Caco-2 (cell line): ENCODE results near the gene CCNA2. TPM values are rescaled to one million over a fixed set of nuclear protein-coding genes. Genes with fewer than 3 reads are reported as not detected.
A peak's percentile ranks its signal among the peaks of the same experiment; 100 is the strongest.

Experiments used
- BruUV-seq: library from RNA; stranded (reverse); fragments of 400-500 nt; replicated peaks from 2 replicates; lab custom pipeline; 2021; lab: Mats Ljungman, UMichigan
- CTCF ChIA-PET: fragments of 300-600 bp; sonication (Branson Sonifier 250); formaldehyde crosslinking; loops from one replicate; lab custom pipeline; 2022; ENCODE audit warnings: antibody characterized with exemption; lab: Charles Lee
- POLR2A ChIA-PET: fragments of 300-600 bp; sonication (Branson Sonifier 250); formaldehyde crosslinking; loops from one replicate; lab custom pipeline; 2022; ENCODE audit warnings: antibody characterized with exemption; lab: Charles Lee
- DNase-seq, 2 experiments: peaks; one replicate each; pipeline versions ENCODE4 v3.0.0 to v3.0.0-alpha.2; 2020 to 2022
- H3K27me3 ChIP-seq: replicated peaks from 2 replicates; pipeline ENCODE4 v1.6.0; 2011; ENCODE audit warnings: low read length; ENCODE audit not compliant: control insufficient read depth, insufficient read depth
- H3K36me3 ChIP-seq: 2 replicates; pipeline ENCODE4 v1.5.1; 2011; ENCODE audit warnings: low read length; ENCODE audit not compliant: control insufficient read depth, insufficient read depth
- H3K4me1 ChIP-seq: fragments of 250-450 bp; sonication (Bioruptor Pico); 2 replicates; pipeline ENCODE4 v1.5.1; 2020; ENCODE audit warnings: mild to moderate bottlenecking
- H3K4me3 ChIP-seq: 2 replicates; pipeline ENCODE4 v1.5.1; 2011; ENCODE audit warnings: low read depth, mild to moderate bottlenecking, control low read depth, low read length
- H3K9me3 ChIP-seq: fragments of 250-450 bp; sonication (Bioruptor Pico); 2 replicates; pipeline ENCODE4 v1.5.1; 2020; ENCODE audit warnings: mild to moderate bottlenecking, moderate library complexity
- H3K27ac Mint-ChIP-seq: one replicate; pipeline ENCODE4 v1.8.0; 2022; ENCODE audit warnings: mixed read lengths; ENCODE audit not compliant: unreplicated experiment
- H3K27me3 Mint-ChIP-seq: one replicate; pipeline ENCODE4 v1.8.0; 2022; ENCODE audit warnings: mixed read lengths; ENCODE audit not compliant: insufficient read depth, unreplicated experiment
- H3K36me3 Mint-ChIP-seq: one replicate; pipeline ENCODE4 v1.8.0; 2022; ENCODE audit warnings: mild to moderate bottlenecking, mixed read lengths; ENCODE audit not compliant: insufficient read depth, unreplicated experiment
- H3K4me1 Mint-ChIP-seq: one replicate; pipeline ENCODE4 v1.8.0; 2022; ENCODE audit warnings: low read depth, mixed read lengths; ENCODE audit not compliant: unreplicated experiment
- H3K4me3 Mint-ChIP-seq: one replicate; pipeline ENCODE4 v1.8.0; 2022; ENCODE audit warnings: mild to moderate bottlenecking, moderate library complexity, mixed read lengths; ENCODE audit not compliant: unreplicated experiment
- H3K9me3 Mint-ChIP-seq: one replicate; pipeline ENCODE4 v1.8.0; 2022; ENCODE audit warnings: mixed read lengths; ENCODE audit not compliant: unreplicated experiment
- CTCF ChIP-seq, 2 experiments: fragments of 200-600 bp in 1 of 2; IDR thresholded peaks; 1 replicate in 1 of 2; 2 replicates in 1 of 2; pipeline versions ENCODE4 v1.5.1 to v1.8.0; 2011 to 2022; ENCODE audit warnings: antibody characterized with exemption in 1 of 2, control low read depth in 1 of 2, inconsistent platforms in 1 of 2, low read depth in 1 of 2, low read length in 1 of 2, mild to moderate bottlenecking in 1 of 2, moderate library complexity in 1 of 2; ENCODE audit not compliant: insufficient read depth in 1 of 2, severe bottlenecking in 1 of 2, unreplicated experiment in 1 of 2
- intact Hi-C: fragments of 100-400 bp; cut with micrococcal nuclease; formaldehyde crosslinking; loops from one replicate; pipeline ENCODE4 v1.10.0; 2022; ENCODE audit not compliant: unreplicated experiment
- total RNA-seq: library from RNA; stranded (reverse); gene quantifications from 2 replicates; pipeline ENCODE4 v1.2.3, GENCODE V29; 2022

The CCNA2 gene
- total RNA-seq, 1 experiment from 2014 or later, result 97.9 TPM

- H3K36me3 ChIP-seq, result no peaks in the 10 kb centered on the region; the same call in 1 of the 2 replicates
- intact Hi-C loops, result no loop called here
- POLR2A ChIA-PET, result no interaction called here
- no peaks in the 10 kb centered on the region for H3K9me3 Mint-ChIP-seq
- H3K4me1 ChIP-seq, result peaks cover 8% of the 10 kb centered on the region
- no peaks in the 10 kb centered on the region for H3K27me3 Mint-ChIP-seq
- no peak for TF ChIP-seq CTCF (IDR thresholded peaks at IDR 0.05; ENCODE audit: insufficient read depth in 1 of 2, low read depth in 1 of 2, low read length in 1 of 2, severe bottlenecking in 1 of 2, unreplicated experiment in 1 of 2)
- peaks cover 66% of the 10 kb centered on the region for H3K36me3 Mint-ChIP-seq
- CTCF ChIA-PET, result no interaction called here
- no peaks in the 10 kb centered on the region for H3K9me3 ChIP-seq
- no peaks in the 10 kb centered on the region for H3K4me1 Mint-ChIP-seq
- H3K27me3 ChIP-seq, result no peaks in the 10 kb centered on the region
- no peak overlapping the region for H3K27ac Mint-ChIP-seq
- peak overlapping the region; percentile 96 for H3K4me3 Mint-ChIP-seq
- DNase-seq, result no peak
- H3K4me3 ChIP-seq, result peak overlapping the region; percentile 63
- BruUV-seq, result no TSS peak
These were observed 1.6 kb downstream of the CCNA2 start for GRCh38 chr4:121822047-121822446.

- ChIA-PET POLR2A (interaction anchor here (0.7 kb wide), 1 partner anchor 658 kb away, joined by 3 read pairs; no protein-coding TSS in a partner anchor), CTCF (no interaction called here)
- no peak for DNase-seq
- H3K9me3 ChIP-seq, result no peaks in the 10 kb centered on the region
- peaks cover 85% of the 10 kb centered on the region for H3K36me3 Mint-ChIP-seq
- H3K27ac Mint-ChIP-seq, result no peak overlapping the region
- no peaks in the 10 kb centered on the region for H3K27me3 ChIP-seq
- H3K27me3 Mint-ChIP-seq, result no peaks in the 10 kb centered on the region
- no peaks in the 10 kb centered on the region for H3K9me3 Mint-ChIP-seq
- no peaks in the 10 kb centered on the region for H3K4me1 Mint-ChIP-seq
- H3K4me3 Mint-ChIP-seq, result no peak overlapping the region
- no peaks in the 10 kb centered on the region; the same call in 1 of the 2 replicates for H3K36me3 ChIP-seq
- H3K4me1 ChIP-seq, result peaks cover 8% of the 10 kb centered on the region
- TF ChIP-seq CTCF (IDR thresholded peaks at IDR 0.05; ENCODE audit: insufficient read depth in 1 of 2, low read depth in 1 of 2, low read length in 1 of 2, severe bottlenecking in 1 of 2, unreplicated experiment in 1 of 2), result no peak
- no TSS peak for BruUV-seq
- no peak overlapping the region for H3K4me3 ChIP-seq
- intact Hi-C loops, result no loop called here
These were observed 4.3 kb downstream of the CCNA2 start for GRCh38 chr4:121819216-121819965.

- no TSS peak for BruUV-seq
- no peak overlapping the region for H3K27ac Mint-ChIP-seq
- POLR2A ChIA-PET, result no interaction called here
- no peaks in the 10 kb centered on the region for H3K27me3 ChIP-seq
- H3K36me3 Mint-ChIP-seq, result peaks cover 86% of the 10 kb centered on the region
- no peaks in the 10 kb centered on the region for H3K4me1 Mint-ChIP-seq
- no peak for TF ChIP-seq CTCF (IDR thresholded peaks at IDR 0.05; ENCODE audit: insufficient read depth in 1 of 2, low read depth in 1 of 2, low read length in 1 of 2, severe bottlenecking in 1 of 2, unreplicated experiment in 1 of 2)
- H3K36me3 ChIP-seq, result no peaks in the 10 kb centered on the region; the same call in 1 of the 2 replicates
- H3K4me3 ChIP-seq, result no peak overlapping the region
- no peaks in the 10 kb centered on the region for H3K27me3 Mint-ChIP-seq
- H3K4me3 Mint-ChIP-seq, result no peak overlapping the region
- no peak for DNase-seq
- H3K9me3 ChIP-seq, result no peaks in the 10 kb centered on the region
- H3K9me3 Mint-ChIP-seq, result no peaks in the 10 kb centered on the region
- CTCF ChIA-PET, result no interaction called here
- intact Hi-C loops, result no loop called here
- H3K4me1 ChIP-seq, result peaks cover 8% of the 10 kb centered on the region
These were observed 5.5 kb downstream of the CCNA2 start for GRCh38 chr4:121818215-121818614.
